HG03045 (cell line): ENCODE data around the gene TMEM181.
A peak's percentile ranks its signal among the peaks of the same experiment; 100 is the strongest.
"Not testable (repeated sequence)": the region's sequence is repeated elsewhere in the genome, so short reads cannot be mapped to it uniquely, and the experiment has no call there.

Source experiments
- ATAC-seq: cut with Tn5 transposase; IDR thresholded peaks from one replicate; pipeline ENCODE4 v1.9.1; 2021; ENCODE audit warnings: mild to moderate bottlenecking, moderate library complexity; ENCODE audit not compliant: unreplicated experiment

The TMEM181 gene

DNA sequence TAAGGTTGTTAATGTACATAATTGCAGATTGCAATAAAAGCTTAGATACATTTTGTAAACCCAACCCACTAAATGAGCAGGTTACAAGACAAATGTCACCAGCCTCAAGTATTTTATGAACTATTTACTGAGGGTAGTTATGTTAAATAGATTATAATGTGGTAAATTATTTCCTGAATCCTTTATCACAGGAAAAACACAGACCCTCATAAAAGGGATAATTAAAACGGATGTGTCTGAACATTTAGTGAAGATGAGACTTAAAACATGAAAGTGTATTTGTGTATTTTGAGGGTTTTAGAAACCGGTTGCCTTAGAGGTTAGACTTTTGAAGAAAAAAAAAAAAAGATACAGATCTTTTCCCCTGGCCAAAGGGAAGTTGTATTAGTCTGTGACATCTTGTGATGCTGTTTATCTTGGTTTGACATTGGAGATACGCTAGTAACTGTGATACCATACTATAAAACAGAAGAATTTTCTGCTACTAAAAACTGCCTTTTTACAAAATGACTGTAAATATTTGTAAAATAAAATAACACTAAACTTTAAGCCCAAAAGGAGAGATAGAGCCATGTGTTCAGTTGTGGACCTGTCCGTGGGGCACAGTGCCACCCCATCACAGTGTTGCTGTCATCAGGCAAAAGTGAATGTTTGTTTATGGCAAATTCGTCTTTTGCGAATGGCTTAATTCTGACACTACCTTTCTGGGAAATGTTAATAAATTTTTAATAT lies 75.0 kb downstream of the TMEM181 start:
- ATAC-seq: no peak

- no peak for ATAC-seq
Measured at GRCh38 chr6:158635427-158636073, 75.7 kb downstream of the TMEM181 start.

DNA sequence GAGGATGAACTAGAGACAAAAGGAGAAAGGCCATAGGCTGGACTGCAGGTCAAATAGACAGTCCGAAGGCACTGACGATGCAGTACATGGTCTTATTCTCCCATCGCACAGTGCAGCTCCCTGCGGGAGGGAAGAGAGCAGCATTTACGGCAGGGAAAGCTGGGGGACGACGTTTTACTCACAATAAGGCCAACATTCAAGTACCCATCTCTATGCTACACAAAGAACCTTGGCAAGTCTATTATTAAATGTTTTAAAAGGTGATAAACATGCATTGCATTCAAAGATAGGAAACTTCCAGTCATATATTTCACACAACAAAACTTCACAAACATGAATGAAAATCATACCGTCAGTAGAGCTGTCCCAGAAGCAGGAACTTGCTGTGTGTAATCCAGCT lies 76.9 kb downstream of the TMEM181 start:
- no peak for ATAC-seq

DNA sequence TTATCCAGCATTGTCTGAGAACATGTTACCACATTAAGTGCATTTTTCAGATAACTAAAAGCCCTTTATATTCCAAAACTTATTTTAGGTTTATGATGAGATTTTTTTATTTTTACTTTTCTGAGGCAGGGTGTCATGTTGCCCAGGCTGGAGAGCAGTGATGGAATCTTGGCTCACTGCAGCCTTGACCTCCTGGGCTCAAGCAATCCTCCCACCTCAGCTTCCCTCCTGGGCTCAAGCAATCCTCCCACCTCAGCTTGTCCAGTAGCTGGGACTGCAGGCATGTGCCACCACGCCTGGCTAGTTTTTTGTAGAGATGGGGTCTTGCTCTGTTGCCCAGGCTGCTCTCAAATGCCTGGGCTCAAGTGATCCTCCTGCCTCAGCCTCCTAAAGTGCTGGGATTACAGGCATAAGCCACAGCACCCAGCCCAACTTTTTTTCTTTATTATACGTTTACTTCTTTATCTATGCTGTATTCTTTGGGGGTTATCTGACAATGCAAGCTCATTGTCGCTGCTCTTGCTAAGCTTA lies 78.5 kb downstream of the TMEM181 start:
- ATAC-seq: no peak

- ATAC-seq: no peak
Measured at GRCh38 chr6:158639056-158639455, 79.2 kb downstream of the TMEM181 start.

GRCh38 chr6:158640519-158640918 lies 80.6 kb downstream of the TMEM181 start:
- no peak for ATAC-seq

GRCh38 chr6:158642097-158642601 lies 82.3 kb downstream of the TMEM181 start:
- no peak for ATAC-seq

DNA sequence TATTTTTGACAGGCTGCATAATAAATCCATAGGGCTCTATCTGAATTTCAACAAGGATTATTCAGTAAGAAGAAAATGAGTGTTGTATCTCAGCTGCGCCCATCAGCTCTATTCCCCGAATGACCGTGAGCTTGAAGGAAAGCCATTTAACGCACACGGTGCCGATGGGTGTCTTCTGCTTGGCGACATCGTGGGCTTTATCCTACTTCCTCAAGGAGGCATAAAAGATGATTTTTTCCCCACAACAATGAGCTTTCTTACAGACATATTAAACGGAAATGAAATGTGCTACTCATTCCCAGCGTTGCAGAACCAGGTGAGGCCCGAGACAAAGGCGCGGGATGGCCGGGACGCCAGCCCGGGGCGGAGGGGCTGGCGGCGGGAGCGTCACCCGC lies 83.9 kb downstream of the TMEM181 start:
- no peak for ATAC-seq

DNA sequence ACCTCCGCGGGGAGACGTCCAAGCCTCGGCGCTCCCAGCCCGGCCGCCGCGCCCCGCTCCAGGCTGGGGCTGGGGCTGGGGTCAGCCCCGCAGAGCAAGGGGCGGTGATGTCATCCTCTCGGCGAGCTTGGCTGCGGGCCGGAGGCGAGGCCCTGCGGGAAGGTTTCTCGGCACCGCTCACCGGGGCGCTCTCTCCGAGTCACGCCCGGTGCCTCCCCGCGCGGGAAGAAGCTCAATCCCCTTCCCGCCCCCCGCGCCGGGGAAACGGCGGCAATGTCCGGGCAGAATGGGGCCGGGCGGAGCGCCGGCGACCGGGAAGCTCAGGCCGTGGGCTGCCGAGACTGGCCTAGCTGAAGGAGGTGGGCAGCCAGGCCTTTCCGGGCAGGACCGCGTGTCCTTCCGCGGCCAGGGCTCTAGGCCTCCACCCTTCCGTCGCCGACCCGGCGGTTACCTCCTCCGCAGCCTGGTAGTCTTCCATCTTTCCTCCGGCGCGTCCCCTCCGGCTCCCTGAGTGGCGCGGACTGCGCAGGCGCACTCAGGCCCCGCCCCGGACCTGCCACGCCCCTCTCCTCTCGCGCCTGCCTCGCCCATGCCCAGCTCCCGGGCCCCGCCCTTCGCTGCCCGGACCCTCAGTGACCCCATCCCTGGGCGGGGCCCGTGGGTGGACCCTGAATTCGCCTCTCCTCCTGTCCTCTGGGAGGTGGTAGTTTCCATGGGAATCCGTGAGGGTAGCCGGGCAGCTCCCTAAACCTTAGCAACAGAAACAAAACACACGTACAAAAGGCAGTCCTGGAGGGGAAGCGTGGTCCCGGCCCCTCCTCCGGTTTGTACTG lies 84.6 kb downstream of the TMEM181 start, which contains the start of gene DYNLT1:
DYNLT1 (minus strand) TSS at position 513 of the 833 bp plus-strand sequence; CDS start at position 478, 35 bp downstream.
- peak; percentile 69 for ATAC-seq

DNA sequence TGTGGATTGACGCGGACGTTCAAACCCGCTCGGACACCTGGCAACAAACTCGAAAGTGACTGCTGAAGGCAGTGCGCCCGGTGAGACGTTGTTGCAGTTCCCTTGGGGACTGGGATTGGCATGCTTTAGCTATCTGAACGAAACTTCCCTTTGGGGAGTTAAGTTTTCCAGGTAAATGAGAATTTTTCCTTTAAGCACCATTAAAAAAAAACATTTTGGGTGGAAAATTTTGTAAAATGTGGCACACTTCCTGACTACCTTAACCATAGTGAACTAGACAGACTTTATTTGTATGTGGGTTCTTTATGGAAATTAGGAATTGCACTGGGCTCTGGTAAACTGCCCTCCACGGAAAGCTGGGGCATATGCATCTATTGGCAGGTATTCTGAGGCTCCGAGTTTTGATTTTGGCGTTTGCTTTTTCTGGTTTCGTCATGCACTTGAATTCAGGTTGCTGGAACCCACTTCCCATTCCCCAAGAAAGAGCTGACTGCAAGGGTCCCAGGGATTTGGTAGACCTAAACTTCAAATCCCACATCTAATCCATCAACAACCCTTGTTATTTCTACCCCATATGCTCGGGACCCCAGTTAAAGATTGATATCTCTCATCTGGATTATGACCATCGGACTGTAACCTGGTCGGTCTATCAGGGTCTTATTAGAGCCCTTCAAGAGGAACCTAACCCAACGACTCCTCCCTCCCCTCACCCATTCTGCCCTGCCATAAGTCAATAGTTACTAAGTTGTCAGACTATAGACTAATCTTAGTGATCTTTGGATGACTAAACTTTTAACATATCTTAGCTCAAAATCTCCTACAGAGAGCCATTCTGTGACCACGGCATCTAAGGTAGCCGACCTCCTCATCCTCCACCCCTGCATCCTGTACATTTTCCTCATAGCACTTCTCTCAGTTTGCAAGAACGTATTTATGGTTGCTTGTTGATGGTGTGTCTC lies 85.5 kb downstream of the TMEM181 start:
- no peak for ATAC-seq

DNA sequence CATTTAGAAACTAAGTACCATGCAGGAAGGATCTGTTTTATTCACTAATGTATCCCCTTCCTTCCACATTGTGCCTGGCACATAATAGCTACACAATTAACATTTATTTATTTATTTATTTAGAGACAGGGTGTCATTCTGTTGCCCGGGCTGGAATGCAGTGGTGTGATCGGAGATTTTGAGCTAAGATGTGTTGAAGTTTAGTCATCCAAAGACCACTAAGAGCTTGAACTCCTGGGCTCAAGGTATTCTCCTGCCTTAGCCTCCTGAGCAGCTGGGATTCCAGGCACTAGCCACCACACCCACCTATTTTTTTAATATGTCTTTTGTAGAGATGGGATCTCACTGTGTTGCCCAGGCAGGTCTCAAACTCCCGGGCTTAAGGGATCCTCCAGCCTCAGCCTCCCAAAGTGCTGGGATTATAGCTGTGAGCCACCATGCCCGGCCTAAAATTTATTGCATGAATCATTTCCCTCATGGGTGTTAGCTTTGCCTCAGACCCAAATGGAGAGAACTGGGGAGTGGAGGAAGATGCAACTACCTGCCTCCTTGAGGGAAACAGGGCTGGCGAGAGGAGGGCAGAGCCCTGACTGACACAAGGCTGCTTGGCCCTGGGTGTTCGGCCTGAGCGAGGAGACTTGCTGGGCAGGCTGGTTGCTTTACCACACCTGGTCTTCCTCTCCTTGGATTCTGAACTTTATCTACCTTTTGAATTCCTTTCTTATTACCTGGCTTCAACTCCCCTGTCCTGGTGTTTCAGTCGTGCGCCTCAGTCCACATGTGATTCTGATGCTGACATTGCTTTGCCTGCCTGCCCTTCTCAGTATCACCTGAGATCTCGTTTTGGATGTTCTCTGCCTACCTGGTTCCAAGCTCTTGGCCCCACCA lies 86.4 kb downstream of the TMEM181 start:
- ATAC-seq: no peak

DNA sequence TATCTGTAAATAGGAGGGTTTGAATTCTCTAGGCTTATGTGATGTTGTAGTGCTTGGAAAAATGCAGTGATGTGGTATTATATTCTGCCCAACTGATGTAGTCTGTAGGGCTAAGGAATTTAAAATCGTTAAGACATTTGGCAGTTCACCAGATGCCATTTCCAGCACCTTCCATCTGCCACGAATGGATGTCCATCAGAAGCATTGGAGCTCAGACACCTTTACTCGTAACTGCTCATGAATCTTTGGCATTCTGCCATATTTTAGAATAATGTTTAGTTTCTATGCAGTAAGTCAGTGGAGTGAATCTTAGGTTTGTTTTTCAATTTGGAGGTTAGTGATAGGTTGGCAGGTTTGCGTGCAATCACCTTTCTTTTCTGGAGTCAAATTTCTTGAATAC lies 87.6 kb downstream of the TMEM181 start:
- ATAC-seq: no peak

DNA sequence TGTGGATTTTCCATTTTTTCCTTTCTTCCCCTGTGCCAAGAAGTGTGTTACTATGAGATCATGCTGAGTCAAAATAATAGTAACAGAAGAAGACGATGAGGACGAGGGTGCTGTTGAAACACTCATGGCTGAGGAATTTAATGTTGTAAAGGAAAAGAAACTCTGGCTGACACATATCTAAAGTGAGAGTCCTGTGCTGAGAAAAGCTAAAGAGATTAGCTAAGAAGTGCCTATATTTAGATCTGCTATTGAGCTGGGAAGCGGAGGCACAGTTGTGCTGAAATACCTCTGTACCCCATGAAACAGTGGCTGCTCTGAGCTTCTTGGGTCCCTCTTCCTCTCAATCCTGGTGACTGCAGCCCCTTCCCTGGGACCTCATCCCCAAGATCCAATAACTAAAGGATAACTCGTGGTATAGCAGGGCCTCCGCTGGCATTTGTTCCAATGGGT lies 88.8 kb downstream of the TMEM181 start:
- ATAC-seq: peak; percentile 23

DNA sequence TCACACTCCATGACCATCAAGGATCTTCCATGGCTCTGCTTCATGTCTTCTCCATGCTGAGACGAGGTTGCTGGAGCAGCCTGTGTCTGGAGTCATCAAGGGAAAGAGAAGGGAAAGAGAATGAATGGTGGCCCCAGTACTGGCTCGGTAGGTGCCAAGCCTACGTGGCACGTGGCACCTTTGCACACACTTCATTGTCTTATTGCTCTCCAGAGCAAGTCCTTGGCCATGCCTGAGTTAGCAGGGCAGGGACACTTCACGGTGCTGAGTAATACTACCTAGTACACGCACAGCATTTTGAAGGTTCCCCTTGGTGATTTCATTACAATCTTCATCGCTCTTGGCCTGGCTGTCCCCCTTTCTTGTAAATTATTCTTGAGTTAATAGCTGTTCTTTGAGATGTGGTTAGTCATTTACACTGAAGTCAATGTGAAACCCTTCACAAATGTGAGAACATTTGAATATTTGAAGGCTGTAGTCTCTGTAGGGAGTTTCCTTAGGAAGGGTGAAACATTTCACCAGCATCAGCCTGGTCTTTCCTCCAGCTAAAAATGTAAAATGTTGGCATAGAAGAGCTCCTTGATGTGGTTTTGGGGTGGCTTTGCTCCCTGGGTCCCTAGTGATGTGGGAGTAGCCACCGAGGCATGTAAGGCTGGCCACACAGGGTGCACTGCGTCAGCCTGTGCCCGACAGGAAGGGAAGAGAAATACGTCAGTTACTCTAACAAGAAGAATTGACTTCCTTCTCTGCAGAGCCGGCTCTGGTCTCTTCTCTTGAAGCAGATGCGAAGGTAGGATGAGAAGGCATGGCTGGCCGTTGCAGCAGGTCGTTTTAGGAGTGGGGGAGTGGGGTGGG lies 89.6 kb downstream of the TMEM181 start, which contains the start of gene SYTL3:
SYTL3 (plus strand) TSS at position 766 of the 855 bp plus-strand sequence. CDS start 13,215 bp downstream, outside the sequence.
- peak; percentile 61 for ATAC-seq

- ATAC-seq: not testable (repeated sequence)
Measured at GRCh38 chr6:158651981-158652737, 92.3 kb downstream of the TMEM181 start.

DNA sequence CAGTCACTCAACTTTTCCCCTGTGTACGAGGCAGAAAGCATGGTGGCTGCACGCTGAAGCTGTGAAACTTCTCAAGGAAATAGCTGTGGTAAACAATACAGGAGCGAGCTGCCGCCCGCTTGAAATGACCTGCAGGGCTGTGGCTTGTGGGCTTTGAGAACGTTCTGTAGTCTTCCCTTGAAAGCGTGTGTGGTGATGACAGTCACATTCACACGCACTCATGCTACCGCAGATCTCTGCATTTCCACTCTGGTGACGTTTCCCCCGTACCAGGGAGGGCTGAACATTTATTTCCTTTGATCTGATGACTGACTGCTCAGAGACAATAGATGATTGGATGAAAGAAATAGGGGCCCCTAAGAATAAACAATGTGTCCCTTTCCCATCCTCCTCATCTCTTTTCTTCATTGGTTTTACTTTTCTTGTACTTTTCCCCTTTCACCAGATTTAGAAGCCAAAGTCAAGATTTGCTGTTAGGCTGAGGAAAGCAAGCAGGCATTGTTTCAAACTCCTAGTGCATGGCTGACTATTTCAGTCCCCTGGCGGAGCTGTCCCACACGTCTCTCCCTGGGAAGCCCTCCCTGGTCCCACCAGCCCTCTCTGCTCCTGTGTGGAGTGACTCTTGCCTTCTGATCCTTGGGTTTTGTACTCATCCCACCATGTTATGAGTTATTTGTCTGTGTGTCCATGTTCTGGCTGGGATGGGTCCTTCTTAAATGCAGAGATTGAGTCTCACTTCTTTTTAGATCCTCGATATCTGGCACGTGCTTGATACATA lies 93.9 kb downstream of the TMEM181 start:
- ATAC-seq: peak; percentile 57
